Endothelial cell (in vitro differentiated cells): ENCODE measurements around the gene KIF17. TPM values are rescaled to one million over a fixed set of nuclear protein-coding genes. Genes with fewer than 3 reads are reported as not detected.

ENCODE experiments used
- DNase-seq: peaks from one replicate; pipeline ENCODE4 v3.0.0; 2021; ENCODE audit warnings: low spot score
- H3K27ac Mint-ChIP-seq: one replicate; pipeline ENCODE4 v1.8.0; 2021; ENCODE audit warnings: mixed read lengths, inconsistent platforms; ENCODE audit not compliant: unreplicated experiment
- H3K27me3 Mint-ChIP-seq: one replicate; pipeline ENCODE4 v1.8.0; 2021; ENCODE audit warnings: mild to moderate bottlenecking, moderate library complexity, mixed read lengths, inconsistent platforms; ENCODE audit not compliant: unreplicated experiment
- H3K36me3 Mint-ChIP-seq: one replicate; pipeline ENCODE4 v1.8.0; 2021; ENCODE audit warnings: mild to moderate bottlenecking, low read depth, mixed read lengths, inconsistent platforms; ENCODE audit not compliant: unreplicated experiment
- H3K4me1 Mint-ChIP-seq: one replicate; pipeline ENCODE4 v1.8.0; 2021; ENCODE audit warnings: mild to moderate bottlenecking, mixed read lengths, inconsistent platforms; ENCODE audit not compliant: unreplicated experiment
- H3K4me3 Mint-ChIP-seq: one replicate; pipeline ENCODE4 v1.8.0; 2021; ENCODE audit warnings: mild to moderate bottlenecking, mixed read lengths, inconsistent platforms; ENCODE audit not compliant: unreplicated experiment
- H3K9me3 Mint-ChIP-seq: one replicate; pipeline ENCODE4 v1.8.0; 2021; ENCODE audit warnings: mixed read lengths, inconsistent platforms; ENCODE audit not compliant: unreplicated experiment
- CTCF ChIP-seq: fragments of 200-600 bp; sonication (generic); IDR thresholded peaks from one replicate; pipeline ENCODE4 v1.5.0; 2021; ENCODE audit warnings: antibody characterized with exemption; ENCODE audit not compliant: unreplicated experiment
- total RNA-seq: library from RNA; stranded (reverse); fragmentation: NEBNext Ultra II Directional; extraction: Animal tissue kit (Norgen Biotek cat#: 25700); gene quantifications from one replicate; pipeline ENCODE4 v1.2.1, GENCODE V29; 2021; ENCODE audit not compliant: unreplicated experiment

The KIF17 gene
- total RNA-seq, 1 donor from 2014 or later, result 1.8 TPM

- Mint-ChIP-seq H3K9me3 (no peaks in the 10 kb centered on the region), H3K27me3 (peaks cover 2% of the 10 kb centered on the region), H3K36me3 (no peaks in the 10 kb centered on the region), H3K4me1 (peaks cover 5% of the 10 kb centered on the region), H3K4me3 (no peak overlapping the region), H3K27ac (no peak overlapping the region)
- no peak for TF ChIP-seq CTCF
- no peak for DNase-seq
Observed at GRCh38 chr1:20615946-20616846, 101.6 kb downstream of the KIF17 start.

- no peak for TF ChIP-seq CTCF
- peaks cover 5% of the 10 kb centered on the region for H3K4me1 Mint-ChIP-seq
- no peak overlapping the region for H3K27ac Mint-ChIP-seq
- no peak overlapping the region for H3K4me3 Mint-ChIP-seq
- H3K36me3 Mint-ChIP-seq, result no peaks in the 10 kb centered on the region
- peaks cover 2% of the 10 kb centered on the region for H3K27me3 Mint-ChIP-seq
- H3K9me3 Mint-ChIP-seq, result no peaks in the 10 kb centered on the region
- DNase-seq, result no peak
Observed at GRCh38 chr1:20614131-20614579, 103.7 kb downstream of the KIF17 start.

Other genes starting within 250 kb of the KIF17 start
- 0.28 TPM for gene CAMK2N1, start 231.8 kb downstream of the KIF17 start, total RNA-seq
- 31.5 TPM for gene MUL1, start 209.9 kb downstream of the KIF17 start, total RNA-seq
- gene FAM43B, start 165.4 kb downstream of the KIF17 start, total RNA-seq, result 1.7 TPM
- gene CDA, start 128.9 kb downstream of the KIF17 start, total RNA-seq, result 1.1 TPM
- 40.0 TPM for gene PINK1, start 84.5 kb downstream of the KIF17 start, total RNA-seq
- 235 TPM for gene DDOST, start 56.6 kb downstream of the KIF17 start, total RNA-seq
- 0.26 TPM for gene SH2D5, start 14.7 kb upstream of the KIF17 start, total RNA-seq
- gene HP1BP3, start 69.3 kb upstream of the KIF17 start, total RNA-seq, result 164 TPM